Gastroesophageal sphincter (tissue), 3 donors: ENCODE measurements around the gene FNBP1.

Source experiments
- CTCF ChIP-seq, 4 experiments: fragments of 200-600 bp in 2 of 4; fragments of 450-650 bp in 2 of 4; sonication (generic) in 1 of 4; IDR thresholded peaks; one replicate each; pipeline ENCODE4 v1.5.1; 2017 to 2019; ENCODE audit warnings: antibody characterized with exemption in 4 of 4, mild to moderate bottlenecking in 2 of 4, moderate library complexity in 2 of 4
- EP300 ChIP-seq: sonication (generic); formaldehyde crosslinking; IDR thresholded peaks from one replicate; pipeline ENCODE4 v1.6.1; 2017; ENCODE audit warnings: antibody characterized with exemption, mild to moderate bottlenecking
- POLR2A ChIP-seq, 2 donors: fragments of 450-650 bp; IDR thresholded peaks; one replicate each; pipeline ENCODE4 v1.6.1; 2017; ENCODE audit warnings: antibody characterized with exemption in 2 of 2, mild to moderate bottlenecking in 2 of 2, moderate library complexity in 1 of 2

- TF ChIP-seq CTCF (IDR thresholded peaks at IDR 0.05) (no peak), POLR2A (IDR thresholded peaks at IDR 0.05) (no peak), EP300 (no peak)
Measured at GRCh38 chr9:129945314-129945713, 97.7 kb downstream of the FNBP1 start.
